ENCODE measurements around the gene CELF2. TPM values are rescaled to one million over a fixed set of nuclear protein-coding genes. Genes with fewer than 3 reads are reported as not detected.

The CELF2 gene
- total RNA-seq (39.2 TPM), polyA plus RNA-seq (ENCODE audit: insufficient read depth, low read depth, low replicate concordance) (1.7 TPM)
- long read RNA-seq, donor 1: 0 reads
- long read RNA-seq, donor 2: 0 reads
- long read RNA-seq, donor 3: 0 reads
- long read RNA-seq, donor 4: 0 reads
- long read RNA-seq, donor 5: 0 reads
- long read RNA-seq, donor 6: 0 reads
- long read RNA-seq, donor 7, partial matches to known transcripts: 6 of 20 reads
- long read RNA-seq, donor 7, other reads (novel, unspliced or antisense): 14 of 20 reads
- long read RNA-seq, donor 8: 0 reads
- long read RNA-seq, donor 9: 0 reads
- long read RNA-seq, donor 10: 0 reads

GRCh38 chr10:11017570-11018431 is at the start of gene CELF2:
CELF2 (plus strand) TSS chr10:11017872; CDS start chr10:11018090, 218 bp downstream.
- intact Hi-C loops (cut with DNase I): no loop called here
- TF ChIP-seq, protein P1, sequence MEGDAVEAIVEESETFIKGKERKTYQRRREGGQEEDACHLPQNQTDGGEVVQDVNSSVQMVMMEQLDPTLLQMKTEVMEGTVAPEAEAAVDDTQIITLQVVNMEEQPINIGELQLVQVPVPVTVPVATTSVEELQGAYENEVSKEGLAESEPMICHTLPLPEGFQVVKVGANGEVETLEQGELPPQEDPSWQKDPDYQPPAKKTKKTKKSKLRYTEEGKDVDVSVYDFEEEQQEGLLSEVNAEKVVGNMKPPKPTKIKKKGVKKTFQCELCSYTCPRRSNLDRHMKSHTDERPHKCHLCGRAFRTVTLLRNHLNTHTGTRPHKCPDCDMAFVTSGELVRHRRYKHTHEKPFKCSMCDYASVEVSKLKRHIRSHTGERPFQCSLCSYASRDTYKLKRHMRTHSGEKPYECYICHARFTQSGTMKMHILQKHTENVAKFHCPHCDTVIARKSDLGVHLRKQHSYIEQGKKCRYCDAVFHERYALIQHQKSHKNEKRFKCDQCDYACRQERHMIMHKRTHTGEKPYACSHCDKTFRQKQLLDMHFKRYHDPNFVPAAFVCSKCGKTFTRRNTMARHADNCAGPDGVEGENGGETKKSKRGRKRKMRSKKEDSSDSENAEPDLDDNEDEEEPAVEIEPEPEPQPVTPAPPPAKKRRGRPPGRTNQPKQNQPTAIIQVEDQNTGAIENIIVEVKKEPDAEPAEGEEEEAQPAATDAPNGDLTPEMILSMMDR (IDR thresholded peaks at IDR 0.05; ENCODE audit: borderline replicate concordance, extremely low read depth, insufficient read depth): no peak
- H3K27me3 ChIP-seq (ENCODE audit: control insufficient read depth, insufficient read depth, low read length): peaks cover 19% of the 10 kb centered on the region
- H3K9ac ChIP-seq (ENCODE audit: low read length in 3 of 3): peak within 1 kb of the TSS in 1 of 3 donors; percentile 3
- H3K4me1 ChIP-seq (ENCODE audit: control insufficient read depth in 2 of 3, insufficient read depth in 2 of 3, low read depth in 1 of 3, low read length in 3 of 3): peaks cover 0 to 5% (median 0%) of the 10 kb centered on the region in 3 donors
- DNase-seq (peak; percentile 81 to 86 (median 82)), FAIRE-seq (no peak)
- H3K36me3 ChIP-seq (ENCODE audit: control insufficient read depth in 2 of 3, insufficient read depth in 3 of 3, low read length in 3 of 3): no peaks in the 10 kb centered on the region
- H3K4me3 ChIP-seq (ENCODE audit: low read length in 3 of 3): peak within 1 kb of the TSS; percentile 1 to 32 (median 25)
- H3K27ac ChIP-seq (ENCODE audit: low read depth in 2 of 2, low read length in 2 of 2): no peak within 1 kb of the TSS
- no peaks in the 10 kb centered on the region for H3K9me3 ChIP-seq (ENCODE audit: control insufficient read depth in 2 of 3, insufficient read depth in 1 of 3, low read length in 3 of 3)

DNA sequence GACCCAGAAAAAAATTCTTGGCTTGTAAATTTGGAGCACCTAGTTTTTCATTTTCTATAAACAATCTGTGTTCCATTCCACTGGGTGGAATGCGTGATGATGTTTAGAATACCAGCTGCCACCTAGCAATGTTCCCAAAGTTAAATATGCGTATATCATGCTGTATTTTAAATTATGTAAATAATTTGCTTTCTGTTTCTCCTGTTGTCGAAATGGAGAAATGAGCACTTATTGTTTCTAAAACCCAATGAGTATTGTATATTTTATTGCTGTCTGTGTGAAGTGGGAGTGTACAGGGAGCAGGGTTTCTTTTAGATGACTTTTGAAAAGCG is 49.4 kb upstream of the CELF2 start:
- DNase-seq (no peak), FAIRE-seq (no peak)
- Histone ChIP-seq H3K9ac (ENCODE audit: low read length in 3 of 3) (no peak overlapping the region), H3K4me3 (ENCODE audit: low read length in 3 of 3) (no peak overlapping the region), H3K36me3 (ENCODE audit: control insufficient read depth in 2 of 3, insufficient read depth in 3 of 3, low read length in 3 of 3) (no peaks in the 10 kb centered on the region), H3K27ac (ENCODE audit: low read depth in 2 of 2, low read length in 2 of 2) (no peak overlapping the region), H3K4me1 (ENCODE audit: control insufficient read depth in 2 of 3, insufficient read depth in 2 of 3, low read depth in 1 of 3, low read length in 3 of 3) (no peaks in the 10 kb centered on the region), H3K27me3 (ENCODE audit: control insufficient read depth, insufficient read depth, low read length) (no peaks in the 10 kb centered on the region), H3K9me3 (ENCODE audit: control insufficient read depth in 2 of 3, insufficient read depth in 1 of 3, low read length in 3 of 3) (no peaks in the 10 kb centered on the region)
- TF ChIP-seq, protein P1 (IDR thresholded peaks at IDR 0.05; ENCODE audit: borderline replicate concordance, extremely low read depth, insufficient read depth): no peak
- intact Hi-C loops (cut with DNase I): no loop called here

GRCh38 chr10:10973310-10973709 is 44.4 kb upstream of the CELF2 start:
- no peak for DNase-seq
- intact Hi-C loops (cut with DNase I): no loop called here
- Histone ChIP-seq H3K4me3 (ENCODE audit: low read length in 3 of 3) (no peak overlapping the region), H3K36me3 (ENCODE audit: control insufficient read depth in 2 of 3, insufficient read depth in 3 of 3, low read length in 3 of 3) (no peaks in the 10 kb centered on the region), H3K9me3 (ENCODE audit: control insufficient read depth in 2 of 3, insufficient read depth in 1 of 3, low read length in 3 of 3) (no peaks in the 10 kb centered on the region), H3K9ac (ENCODE audit: low read length in 3 of 3) (no peak overlapping the region), H3K4me1 (ENCODE audit: control insufficient read depth in 2 of 3, insufficient read depth in 2 of 3, low read depth in 1 of 3, low read length in 3 of 3) (no peaks in the 10 kb centered on the region), H3K27me3 (ENCODE audit: control insufficient read depth, insufficient read depth, low read length) (no peaks in the 10 kb centered on the region), H3K27ac (ENCODE audit: low read depth in 2 of 2, low read length in 2 of 2) (no peak overlapping the region)
- TF ChIP-seq, protein P1 (IDR thresholded peaks at IDR 0.05; ENCODE audit: borderline replicate concordance, extremely low read depth, insufficient read depth): no peak
- FAIRE-seq: no peak

Measured in kidney (tissue), 22 donors.